H1 (cell line): ENCODE measurements around the gene TSSC4.

Experiments
- BCL11A ChIP-seq, 2 experiments: IDR thresholded peaks; one replicate each; pipeline ENCODE4 v1.6.1; 2011; ENCODE audit warnings: low read depth in 2 of 2, low read length in 2 of 2, mild to moderate bottlenecking in 2 of 2
- CBX5 ChIP-seq: fragments of 300-800, 300-1000 bp; sonication (generic); IDR thresholded peaks from 2 replicates; pipeline ENCODE4 v1.7.1; 2016; ENCODE audit warnings: antibody characterized with exemption, low read length, low read depth
- EP300 ChIP-seq, 2 experiments: IDR thresholded peaks; 1 replicate in 1 of 2; 2 replicates in 1 of 2; pipeline ENCODE4 v1.6.1; 2011 to 2012; ENCODE audit warnings: low read depth in 2 of 2, low read length in 2 of 2, mild to moderate bottlenecking in 2 of 2, borderline replicate concordance in 1 of 2, inconsistent platforms in 1 of 2, moderate library complexity in 1 of 2
- EZH2 ChIP-seq: fragments of 200-600 bp; sonication (generic); IDR thresholded peaks from 2 replicates; pipeline ENCODE4 v1.7.1; 2012; ENCODE audit warnings: low read depth, mild to moderate bottlenecking, moderate library complexity, low read length, inconsistent platforms; ENCODE audit not compliant: severe bottlenecking
- GTF2F1 ChIP-seq: IDR thresholded peaks from 2 replicates; pipeline ENCODE4 v1.6.1; 2012; ENCODE audit warnings: low read depth, low read length, improper control_type of control experiment, borderline replicate concordance
- RFX5 ChIP-seq: IDR thresholded peaks from 2 replicates; pipeline ENCODE4 v1.6.1; 2011; ENCODE audit warnings: low read depth, low read length, improper control_type of control experiment, borderline replicate concordance
- RNF2 ChIP-seq: fragments of 200-900, 300-1000 bp; sonication (generic); IDR thresholded peaks from 2 replicates; pipeline ENCODE4 v1.7.1; 2016; ENCODE audit warnings: borderline replicate concordance, low read depth, mild to moderate bottlenecking, antibody characterized with exemption, low read length; ENCODE audit not compliant: poor library complexity, severe bottlenecking; ENCODE audit errors: missing control alignments
- SAP30 ChIP-seq: fragments of 300-600 bp; sonication (generic); IDR thresholded peaks from 2 replicates; pipeline ENCODE4 v1.7.1; 2012; ENCODE audit warnings: low read length, moderate library complexity, mild to moderate bottlenecking, inconsistent platforms; ENCODE audit not compliant: insufficient read depth, insufficient replicate concordance
- SP2 ChIP-seq: IDR thresholded peaks from 2 replicates; pipeline ENCODE4 v1.6.1; 2012; ENCODE audit warnings: mild to moderate bottlenecking, low read length, inconsistent platforms
- ZNF274 ChIP-seq: IDR thresholded peaks from 2 replicates; pipeline ENCODE4 v1.7.0; 2012; ENCODE audit warnings: low read length, borderline replicate concordance; ENCODE audit errors: extremely low read depth
- TF ChIP-seq, protein P1 (sequence below), 3 experiments: IDR thresholded peaks; 1 replicate in 2 of 3; 2 replicates in 1 of 3; pipeline versions ENCODE4 v1.5.1 to v1.6.1; 2011; ENCODE audit warnings: low read length in 3 of 3, mild to moderate bottlenecking in 3 of 3, inconsistent platforms in 2 of 3, low read depth in 1 of 3, moderate library complexity in 1 of 3; ENCODE audit not compliant: insufficient read depth in 1 of 3; ENCODE audit errors: control extremely low read depth in 1 of 3
- TF ChIP-seq, protein P2 (sequence below): fragments of 300-600 bp; sonication (generic); IDR thresholded peaks from 2 replicates; pipeline ENCODE4 v1.7.1; 2012; ENCODE audit warnings: low read length, moderate library complexity, mild to moderate bottlenecking, inconsistent platforms; ENCODE audit not compliant: insufficient replicate concordance

DNA sequence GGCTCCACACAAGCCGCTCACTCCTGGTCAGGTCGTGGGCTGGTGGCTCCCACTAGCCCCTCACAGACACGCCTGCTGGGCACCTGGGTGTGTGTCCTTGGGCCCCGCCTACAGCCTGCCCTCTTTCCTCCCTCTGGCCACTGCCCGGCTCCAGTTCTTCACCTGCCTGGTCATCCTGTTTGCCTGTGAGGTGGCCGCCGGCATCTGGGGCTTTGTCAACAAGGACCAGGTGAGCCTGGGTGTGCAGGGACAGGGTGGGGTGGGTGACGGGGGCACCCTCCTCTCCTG is 5.8 kb upstream of the TSSC4 start:
- TF ChIP-seq EP300 (IDR thresholded peaks at IDR 0.05; ENCODE audit: borderline replicate concordance in 1 of 2, low read depth in 2 of 2, low read length in 2 of 2), result no peak
- no peak for TF ChIP-seq BCL11A (IDR thresholded peaks at IDR 0.05; ENCODE audit: low read depth in 2 of 2, low read length in 2 of 2)
- no peak for TF ChIP-seq SP2
- no peak for TF ChIP-seq CBX5
- TF ChIP-seq, protein P1, sequence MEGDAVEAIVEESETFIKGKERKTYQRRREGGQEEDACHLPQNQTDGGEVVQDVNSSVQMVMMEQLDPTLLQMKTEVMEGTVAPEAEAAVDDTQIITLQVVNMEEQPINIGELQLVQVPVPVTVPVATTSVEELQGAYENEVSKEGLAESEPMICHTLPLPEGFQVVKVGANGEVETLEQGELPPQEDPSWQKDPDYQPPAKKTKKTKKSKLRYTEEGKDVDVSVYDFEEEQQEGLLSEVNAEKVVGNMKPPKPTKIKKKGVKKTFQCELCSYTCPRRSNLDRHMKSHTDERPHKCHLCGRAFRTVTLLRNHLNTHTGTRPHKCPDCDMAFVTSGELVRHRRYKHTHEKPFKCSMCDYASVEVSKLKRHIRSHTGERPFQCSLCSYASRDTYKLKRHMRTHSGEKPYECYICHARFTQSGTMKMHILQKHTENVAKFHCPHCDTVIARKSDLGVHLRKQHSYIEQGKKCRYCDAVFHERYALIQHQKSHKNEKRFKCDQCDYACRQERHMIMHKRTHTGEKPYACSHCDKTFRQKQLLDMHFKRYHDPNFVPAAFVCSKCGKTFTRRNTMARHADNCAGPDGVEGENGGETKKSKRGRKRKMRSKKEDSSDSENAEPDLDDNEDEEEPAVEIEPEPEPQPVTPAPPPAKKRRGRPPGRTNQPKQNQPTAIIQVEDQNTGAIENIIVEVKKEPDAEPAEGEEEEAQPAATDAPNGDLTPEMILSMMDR (IDR thresholded peaks at IDR 0.05; ENCODE audit: control extremely low read depth in 1 of 3, insufficient read depth in 1 of 3, low read depth in 1 of 3, low read length in 3 of 3), result no peak
- no peak for TF ChIP-seq RFX5
- no peak for TF ChIP-seq RNF2
- no peak for TF ChIP-seq ZNF274
- no peak for TF ChIP-seq GTF2F1
- no peak for TF ChIP-seq EZH2
- no peak for TF ChIP-seq SAP30
- TF ChIP-seq, protein P2, sequence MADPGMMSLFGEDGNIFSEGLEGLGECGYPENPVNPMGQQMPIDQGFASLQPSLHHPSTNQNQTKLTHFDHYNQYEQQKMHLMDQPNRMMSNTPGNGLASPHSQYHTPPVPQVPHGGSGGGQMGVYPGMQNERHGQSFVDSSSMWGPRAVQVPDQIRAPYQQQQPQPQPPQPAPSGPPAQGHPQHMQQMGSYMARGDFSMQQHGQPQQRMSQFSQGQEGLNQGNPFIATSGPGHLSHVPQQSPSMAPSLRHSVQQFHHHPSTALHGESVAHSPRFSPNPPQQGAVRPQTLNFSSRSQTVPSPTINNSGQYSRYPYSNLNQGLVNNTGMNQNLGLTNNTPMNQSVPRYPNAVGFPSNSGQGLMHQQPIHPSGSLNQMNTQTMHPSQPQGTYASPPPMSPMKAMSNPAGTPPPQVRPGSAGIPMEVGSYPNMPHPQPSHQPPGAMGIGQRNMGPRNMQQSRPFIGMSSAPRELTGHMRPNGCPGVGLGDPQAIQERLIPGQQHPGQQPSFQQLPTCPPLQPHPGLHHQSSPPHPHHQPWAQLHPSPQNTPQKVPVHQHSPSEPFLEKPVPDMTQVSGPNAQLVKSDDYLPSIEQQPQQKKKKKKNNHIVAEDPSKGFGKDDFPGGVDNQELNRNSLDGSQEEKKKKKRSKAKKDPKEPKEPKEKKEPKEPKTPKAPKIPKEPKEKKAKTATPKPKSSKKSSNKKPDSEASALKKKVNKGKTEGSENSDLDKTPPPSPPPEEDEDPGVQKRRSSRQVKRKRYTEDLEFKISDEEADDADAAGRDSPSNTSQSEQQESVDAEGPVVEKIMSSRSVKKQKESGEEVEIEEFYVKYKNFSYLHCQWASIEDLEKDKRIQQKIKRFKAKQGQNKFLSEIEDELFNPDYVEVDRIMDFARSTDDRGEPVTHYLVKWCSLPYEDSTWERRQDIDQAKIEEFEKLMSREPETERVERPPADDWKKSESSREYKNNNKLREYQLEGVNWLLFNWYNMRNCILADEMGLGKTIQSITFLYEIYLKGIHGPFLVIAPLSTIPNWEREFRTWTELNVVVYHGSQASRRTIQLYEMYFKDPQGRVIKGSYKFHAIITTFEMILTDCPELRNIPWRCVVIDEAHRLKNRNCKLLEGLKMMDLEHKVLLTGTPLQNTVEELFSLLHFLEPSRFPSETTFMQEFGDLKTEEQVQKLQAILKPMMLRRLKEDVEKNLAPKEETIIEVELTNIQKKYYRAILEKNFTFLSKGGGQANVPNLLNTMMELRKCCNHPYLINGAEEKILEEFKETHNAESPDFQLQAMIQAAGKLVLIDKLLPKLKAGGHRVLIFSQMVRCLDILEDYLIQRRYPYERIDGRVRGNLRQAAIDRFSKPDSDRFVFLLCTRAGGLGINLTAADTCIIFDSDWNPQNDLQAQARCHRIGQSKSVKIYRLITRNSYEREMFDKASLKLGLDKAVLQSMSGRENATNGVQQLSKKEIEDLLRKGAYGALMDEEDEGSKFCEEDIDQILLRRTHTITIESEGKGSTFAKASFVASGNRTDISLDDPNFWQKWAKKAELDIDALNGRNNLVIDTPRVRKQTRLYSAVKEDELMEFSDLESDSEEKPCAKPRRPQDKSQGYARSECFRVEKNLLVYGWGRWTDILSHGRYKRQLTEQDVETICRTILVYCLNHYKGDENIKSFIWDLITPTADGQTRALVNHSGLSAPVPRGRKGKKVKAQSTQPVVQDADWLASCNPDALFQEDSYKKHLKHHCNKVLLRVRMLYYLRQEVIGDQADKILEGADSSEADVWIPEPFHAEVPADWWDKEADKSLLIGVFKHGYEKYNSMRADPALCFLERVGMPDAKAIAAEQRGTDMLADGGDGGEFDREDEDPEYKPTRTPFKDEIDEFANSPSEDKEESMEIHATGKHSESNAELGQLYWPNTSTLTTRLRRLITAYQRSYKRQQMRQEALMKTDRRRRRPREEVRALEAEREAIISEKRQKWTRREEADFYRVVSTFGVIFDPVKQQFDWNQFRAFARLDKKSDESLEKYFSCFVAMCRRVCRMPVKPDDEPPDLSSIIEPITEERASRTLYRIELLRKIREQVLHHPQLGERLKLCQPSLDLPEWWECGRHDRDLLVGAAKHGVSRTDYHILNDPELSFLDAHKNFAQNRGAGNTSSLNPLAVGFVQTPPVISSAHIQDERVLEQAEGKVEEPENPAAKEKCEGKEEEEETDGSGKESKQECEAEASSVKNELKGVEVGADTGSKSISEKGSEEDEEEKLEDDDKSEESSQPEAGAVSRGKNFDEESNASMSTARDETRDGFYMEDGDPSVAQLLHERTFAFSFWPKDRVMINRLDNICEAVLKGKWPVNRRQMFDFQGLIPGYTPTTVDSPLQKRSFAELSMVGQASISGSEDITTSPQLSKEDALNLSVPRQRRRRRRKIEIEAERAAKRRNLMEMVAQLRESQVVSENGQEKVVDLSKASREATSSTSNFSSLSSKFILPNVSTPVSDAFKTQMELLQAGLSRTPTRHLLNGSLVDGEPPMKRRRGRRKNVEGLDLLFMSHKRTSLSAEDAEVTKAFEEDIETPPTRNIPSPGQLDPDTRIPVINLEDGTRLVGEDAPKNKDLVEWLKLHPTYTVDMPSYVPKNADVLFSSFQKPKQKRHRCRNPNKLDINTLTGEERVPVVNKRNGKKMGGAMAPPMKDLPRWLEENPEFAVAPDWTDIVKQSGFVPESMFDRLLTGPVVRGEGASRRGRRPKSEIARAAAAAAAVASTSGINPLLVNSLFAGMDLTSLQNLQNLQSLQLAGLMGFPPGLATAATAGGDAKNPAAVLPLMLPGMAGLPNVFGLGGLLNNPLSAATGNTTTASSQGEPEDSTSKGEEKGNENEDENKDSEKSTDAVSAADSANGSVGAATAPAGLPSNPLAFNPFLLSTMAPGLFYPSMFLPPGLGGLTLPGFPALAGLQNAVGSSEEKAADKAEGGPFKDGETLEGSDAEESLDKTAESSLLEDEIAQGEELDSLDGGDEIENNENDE, result no peak
